HL-60/S4 treated with retinoic acid at 250 ng/mL for 4 days and 3 days (cell line): Measurements from ENCODE around the gene SPAG4.

Experiments used
- in situ Hi-C: fragments of 300-500 bp; cut with MboI; formaldehyde crosslinking; loops from 2 replicates; pipeline ENCODE4 v1.7.0; 2022; ENCODE audit warnings: low sequenced_read_pairs

The SPAG4 gene

GRCh38 chr20:35598899-35599775, 16.5 kb upstream of the SPAG4 start:
- in situ Hi-C loops: no loop called here

GRCh38 chr20:35599776-35600120, 15.9 kb upstream of the SPAG4 start:
- in situ Hi-C loops: no loop called here

- in situ Hi-C loops: no loop called here
Observed at GRCh38 chr20:35600176-35600992, 15.2 kb upstream of the SPAG4 start.

- in situ Hi-C loops: no loop called here
Observed at GRCh38 chr20:35600993-35601973, 14.3 kb upstream of the SPAG4 start.

- in situ Hi-C loops: no loop called here
Observed at GRCh38 chr20:35601990-35602389, 13.6 kb upstream of the SPAG4 start.

- in situ Hi-C loops: no loop called here
Observed at GRCh38 chr20:35602851-35603495, 12.7 kb upstream of the SPAG4 start.

GRCh38 chr20:35603695-35604448, 11.8 kb upstream of the SPAG4 start:
- in situ Hi-C loops: no loop called here

- in situ Hi-C loops: no loop called here
Observed at GRCh38 chr20:35604449-35604747, 11.2 kb upstream of the SPAG4 start.

GRCh38 chr20:35606127-35606526, 9.5 kb upstream of the SPAG4 start:
- in situ Hi-C loops: no loop called here

GRCh38 chr20:35607003-35607735, 8.5 kb upstream of the SPAG4 start:
- in situ Hi-C loops: no loop called here

GRCh38 chr20:35610833-35611427, 4.7 kb upstream of the SPAG4 start:
- in situ Hi-C loops: no loop called here

GRCh38 chr20:35611482-35611881, 4.1 kb upstream of the SPAG4 start:
- in situ Hi-C loops: no loop called here

- in situ Hi-C loops: no loop called here
Observed at GRCh38 chr20:35616465-35617396, 1.1 kb downstream of the SPAG4 start.

- in situ Hi-C loops: no loop called here
Observed at GRCh38 chr20:35617397-35618262, 2.0 kb downstream of the SPAG4 start.

GRCh38 chr20:35618263-35619131, 2.9 kb downstream of the SPAG4 start:
- in situ Hi-C loops: no loop called here
